IPS DF 4.7 (cell line): ENCODE results near the gene PMPCA.
"Not testable (repeated sequence)": the region's sequence is repeated elsewhere in the genome, so short reads cannot be mapped to it uniquely, and the experiment has no call there.

ENCODE experiments used
- DNase-seq: peaks from one replicate; pipeline ENCODE4 v3.0.0-alpha.2; 2013; ENCODE audit warnings: low spot score; ENCODE audit errors: extremely low read depth

Gene PMPCA

GRCh38 chr9:136394312-136395019 is 16.0 kb upstream of the PMPCA start:
- no peak for DNase-seq

- no peak for DNase-seq
Observed at GRCh38 chr9:136395020-136395340, 15.5 kb upstream of the PMPCA start.

GRCh38 chr9:136395345-136396218 is 14.9 kb upstream of the PMPCA start:
- DNase-seq: no peak

DNA sequence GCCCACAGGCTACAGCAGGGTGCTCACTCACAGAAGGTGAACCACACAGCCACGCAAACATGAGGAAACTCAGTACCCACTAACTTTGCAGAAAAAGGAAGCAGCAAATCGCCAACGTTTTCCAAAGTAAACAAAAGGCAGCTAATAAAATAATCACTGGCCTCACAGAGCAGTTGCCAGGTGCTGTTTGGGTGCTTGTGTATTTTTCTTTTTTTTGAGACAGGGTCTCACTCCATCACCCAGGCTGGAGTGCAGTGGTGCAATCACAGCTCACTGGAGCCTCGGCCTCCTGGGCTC is 14.3 kb upstream of the PMPCA start:
- DNase-seq: no peak

DNA sequence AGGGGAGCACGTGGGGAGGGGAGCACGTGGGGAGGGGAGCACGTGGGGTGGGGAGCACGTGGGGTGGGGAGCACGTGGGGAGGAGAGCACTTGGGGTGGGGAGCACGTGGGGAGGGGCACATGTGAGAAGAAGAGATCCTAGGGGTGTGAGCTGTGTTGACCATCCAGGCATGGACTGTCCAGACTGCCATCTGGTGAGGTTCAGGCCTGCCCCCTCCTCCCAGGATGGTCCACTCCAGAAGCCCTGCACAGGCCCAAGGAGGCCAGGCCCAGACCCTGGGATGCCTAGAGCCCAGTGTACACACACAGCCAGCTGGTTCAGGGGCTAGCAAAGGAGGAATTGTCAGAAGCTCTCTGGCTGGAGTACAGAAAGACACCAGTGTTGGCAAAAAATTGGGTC is 12.8 kb upstream of the PMPCA start:
- DNase-seq: no peak

DNA sequence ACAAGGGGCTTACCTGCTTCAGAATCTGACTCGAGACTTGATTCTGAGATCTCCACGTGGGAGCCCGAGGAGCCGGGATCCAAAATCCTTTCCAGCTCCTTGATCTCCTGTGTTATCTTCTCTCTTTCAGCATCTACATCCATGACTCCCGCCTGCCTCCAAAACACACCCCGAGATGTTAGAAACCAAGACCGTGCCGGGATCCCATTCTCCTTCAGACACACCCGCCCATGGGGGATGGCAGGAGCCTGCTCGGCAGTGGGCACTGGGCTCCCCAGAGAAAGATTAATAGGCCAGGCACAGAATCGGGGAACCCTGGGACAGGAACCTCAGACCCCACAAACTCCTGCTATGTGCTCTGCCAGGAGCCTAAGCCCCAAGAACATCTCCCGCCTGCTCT is 12.2 kb upstream of the PMPCA start:
- no peak for DNase-seq

DNA sequence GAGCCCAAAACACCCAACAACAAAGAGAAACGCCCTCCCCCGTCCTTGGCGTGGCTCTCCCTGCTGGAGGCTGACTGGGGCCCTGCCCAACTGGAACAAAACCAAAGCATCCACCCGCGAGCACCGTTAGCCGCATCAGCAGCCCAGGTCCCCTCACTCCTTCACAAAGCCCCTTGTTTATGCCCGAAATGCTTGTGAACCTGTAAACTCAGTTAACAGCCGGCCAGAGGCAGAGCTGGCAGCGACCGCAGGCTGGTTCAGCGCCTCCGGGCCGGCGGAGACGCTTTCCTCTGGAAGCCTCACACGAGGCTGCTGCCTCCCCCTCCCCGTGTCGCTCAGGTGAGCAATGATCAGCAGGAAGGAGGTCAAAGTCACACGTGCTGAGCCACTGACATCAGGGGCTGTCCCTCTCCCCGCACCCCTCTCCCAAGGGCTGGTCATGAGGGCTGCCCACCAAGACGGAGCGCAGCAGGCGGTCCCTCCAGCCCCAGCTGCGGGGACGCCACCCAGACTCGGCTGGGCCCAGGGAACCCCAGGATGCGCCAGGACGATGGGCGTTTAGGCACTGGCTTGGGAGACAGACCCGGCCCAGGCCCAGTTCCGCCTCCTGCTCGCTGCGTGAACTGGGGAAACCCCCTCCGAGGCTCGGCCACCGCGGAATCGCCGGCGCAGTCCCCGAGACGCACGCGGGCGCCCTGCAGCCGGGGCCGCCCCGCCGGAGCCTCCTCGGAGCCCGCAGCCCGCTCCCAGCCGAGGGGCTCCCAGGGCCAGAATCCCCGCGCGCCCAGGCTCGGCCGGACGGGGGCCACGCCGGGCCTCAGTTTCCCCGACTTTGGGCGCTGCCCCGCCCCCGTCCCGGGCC is 11.1 kb upstream of the PMPCA start:
- no peak for DNase-seq

DNA sequence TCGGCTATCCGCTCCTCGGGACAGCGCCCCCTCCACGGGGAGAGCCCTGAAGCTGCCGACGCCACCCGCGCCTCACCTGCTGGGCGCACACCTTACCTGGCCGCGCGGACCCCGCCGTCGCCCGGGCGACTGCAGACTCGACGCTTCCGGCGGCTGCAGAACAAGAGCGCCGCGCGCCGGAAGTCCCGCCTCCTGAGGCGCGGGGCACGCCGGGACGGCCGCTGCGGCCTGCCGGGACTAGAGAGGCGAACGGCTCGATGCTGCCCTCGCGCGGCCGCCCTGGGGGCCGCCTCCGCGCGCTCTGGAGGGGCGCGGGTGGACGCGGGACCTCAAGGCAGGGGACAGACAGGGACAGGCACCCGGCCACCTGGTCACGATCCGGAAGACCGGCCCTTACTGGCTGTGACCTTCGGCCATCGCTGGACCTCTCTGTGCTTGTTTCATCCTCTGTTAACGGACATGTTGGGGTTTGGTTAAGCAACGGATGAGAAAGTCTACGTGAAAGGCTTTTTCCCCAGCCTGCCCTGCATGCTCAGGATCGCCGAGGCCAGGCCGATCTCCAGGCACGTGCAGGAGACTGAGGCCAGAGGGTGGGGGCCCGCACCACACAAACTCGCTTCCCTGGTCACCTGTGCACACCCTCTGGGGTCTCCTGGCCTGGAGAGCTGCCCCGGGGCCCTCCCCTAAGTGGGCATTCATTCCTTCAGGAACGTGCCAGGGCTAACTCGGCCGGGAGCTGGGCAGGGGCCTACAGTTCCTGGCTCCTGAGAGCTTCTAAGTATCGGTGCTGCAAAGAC is 10.2 kb upstream of the PMPCA start, which contains the start of gene SNAPC4:
Gene SNAPC4 (minus strand): TSS at position 133 of the 797 bp plus-strand sequence. CDS start 1,742 bp downstream, outside the sequence.
- peak; percentile 46 for DNase-seq

DNA sequence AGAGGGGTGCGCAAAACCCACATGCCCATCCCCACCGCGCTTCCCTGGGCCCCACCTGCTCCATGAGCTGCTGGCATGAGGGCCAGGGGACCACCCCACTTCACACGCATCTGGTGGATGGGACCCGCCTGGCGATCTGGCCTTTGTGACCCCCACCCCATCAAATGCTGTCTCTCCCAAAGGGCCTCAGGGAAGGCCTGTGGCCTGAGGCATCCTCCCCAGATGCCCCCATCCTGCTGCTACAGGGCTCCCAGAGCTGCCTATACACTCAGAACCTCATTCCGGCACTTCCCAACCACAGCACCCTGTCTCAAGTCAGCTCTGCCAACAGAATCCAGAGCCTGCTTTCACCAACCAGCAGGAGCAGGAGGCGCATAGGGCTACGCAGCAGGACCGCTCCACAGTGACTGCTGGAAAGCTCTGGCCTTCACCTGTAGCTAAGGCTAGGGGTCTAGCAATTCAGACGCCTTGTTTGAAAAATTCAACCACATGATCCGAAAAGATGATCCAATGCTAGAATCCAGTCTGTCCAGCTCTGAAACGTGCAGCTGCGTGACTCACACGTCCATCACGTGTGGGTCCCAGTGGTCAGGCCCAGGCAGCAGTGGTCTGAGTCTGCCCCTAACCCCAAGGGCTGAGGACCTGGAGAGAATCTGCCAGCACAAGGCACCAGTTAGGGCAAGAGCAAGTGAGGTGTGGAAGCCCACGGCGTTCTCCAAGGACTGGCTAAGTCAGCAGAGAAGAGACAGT is 9.1 kb upstream of the PMPCA start:
- no peak for DNase-seq

- DNase-seq: no peak
Observed at GRCh38 chr9:136402067-136402466, 8.4 kb upstream of the PMPCA start.

DNA sequence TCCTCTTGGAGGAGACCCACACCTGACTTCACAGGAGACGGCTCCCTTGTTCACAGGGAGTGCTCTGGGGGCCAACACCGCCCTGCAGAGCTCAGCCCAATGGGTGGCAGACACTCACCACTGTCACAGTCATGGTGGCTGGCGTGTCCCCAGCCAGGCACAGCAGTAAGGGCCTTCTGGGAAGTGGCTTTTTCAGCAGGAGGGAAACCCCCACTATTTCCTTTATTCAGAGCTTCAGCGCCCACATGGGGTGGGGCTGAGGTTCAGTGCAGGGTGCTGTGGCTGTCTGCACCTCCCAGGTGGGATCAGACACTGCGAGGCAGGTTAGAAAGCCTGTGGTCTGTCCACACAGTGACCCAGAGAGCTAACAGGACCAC is 6.9 kb upstream of the PMPCA start:
- DNase-seq: no peak

- DNase-seq: no peak
Observed at GRCh38 chr9:136403915-136404800, 6.3 kb upstream of the PMPCA start.

- DNase-seq: no peak
Observed at GRCh38 chr9:136404801-136405136, 5.7 kb upstream of the PMPCA start.

GRCh38 chr9:136405481-136405880 is 5.0 kb upstream of the PMPCA start:
- no peak for DNase-seq

DNA sequence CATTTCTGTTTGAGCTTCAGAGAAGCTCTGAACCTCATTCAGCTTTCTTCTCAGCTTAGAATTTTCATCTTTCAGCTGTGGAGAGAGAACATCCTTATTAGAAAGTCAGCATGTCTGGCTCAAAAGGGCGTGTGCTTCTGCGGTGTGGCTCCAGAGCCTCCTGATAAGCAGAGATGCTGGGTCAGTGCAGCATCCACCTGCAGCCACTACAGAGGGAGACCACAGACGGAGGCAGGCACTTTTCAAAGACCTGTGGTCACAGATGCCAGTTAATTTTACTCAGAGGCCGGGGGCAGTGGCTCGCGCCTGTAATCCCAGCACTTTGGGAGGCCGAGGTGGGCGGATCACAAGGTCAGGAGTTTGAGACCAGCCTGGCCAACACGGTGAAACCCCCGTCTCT is 4.6 kb upstream of the PMPCA start:
- DNase-seq: not testable (repeated sequence)

- DNase-seq: not testable (repeated sequence)
Observed at GRCh38 chr9:136407061-136407460, 3.4 kb upstream of the PMPCA start.

GRCh38 chr9:136407911-136408310 is 2.5 kb upstream of the PMPCA start:
- DNase-seq: no peak

DNA sequence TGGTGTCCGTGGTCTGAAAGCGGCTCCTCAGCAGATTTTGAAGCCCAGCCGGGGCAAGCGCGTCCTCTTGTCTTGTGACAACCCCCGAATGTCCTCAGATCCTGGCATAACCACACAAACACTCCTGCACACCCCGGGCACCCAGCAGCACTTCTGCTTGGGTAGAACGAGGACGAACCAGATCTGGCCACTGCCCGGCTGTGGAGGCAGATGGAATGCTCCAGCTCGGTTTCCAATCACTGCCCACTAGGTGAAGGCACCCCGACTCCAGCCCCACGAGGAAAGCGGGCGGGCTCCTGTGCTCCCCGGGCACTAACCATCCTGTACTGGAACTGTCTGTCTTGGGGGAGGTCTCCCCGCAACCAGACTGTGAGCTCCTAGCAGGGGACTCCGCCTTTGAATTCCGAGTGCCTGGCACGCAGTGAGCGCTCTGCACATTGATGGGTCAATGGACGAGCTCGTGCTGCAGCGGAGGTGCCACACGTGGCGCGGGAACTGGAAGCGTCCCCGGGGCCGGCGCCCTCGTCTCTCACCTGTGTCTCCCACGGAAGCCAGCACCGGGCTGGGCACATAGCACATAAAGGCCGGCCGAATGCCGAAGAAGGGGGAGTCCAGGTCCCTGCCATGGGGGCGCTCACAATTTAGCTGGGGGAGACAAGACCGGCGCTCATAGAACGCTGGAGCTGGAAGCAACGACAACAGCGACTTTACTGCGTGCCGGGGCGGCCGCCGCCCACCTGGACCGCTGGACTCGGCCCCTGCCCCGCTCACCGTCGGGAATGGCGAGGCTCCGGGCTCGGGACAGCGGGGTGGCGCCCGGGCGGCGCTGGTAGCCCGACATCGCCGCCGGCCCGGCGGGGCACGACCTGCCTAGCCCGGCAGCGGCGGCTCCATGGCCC is 652 bp upstream of the PMPCA start:
- no peak for DNase-seq

DNA sequence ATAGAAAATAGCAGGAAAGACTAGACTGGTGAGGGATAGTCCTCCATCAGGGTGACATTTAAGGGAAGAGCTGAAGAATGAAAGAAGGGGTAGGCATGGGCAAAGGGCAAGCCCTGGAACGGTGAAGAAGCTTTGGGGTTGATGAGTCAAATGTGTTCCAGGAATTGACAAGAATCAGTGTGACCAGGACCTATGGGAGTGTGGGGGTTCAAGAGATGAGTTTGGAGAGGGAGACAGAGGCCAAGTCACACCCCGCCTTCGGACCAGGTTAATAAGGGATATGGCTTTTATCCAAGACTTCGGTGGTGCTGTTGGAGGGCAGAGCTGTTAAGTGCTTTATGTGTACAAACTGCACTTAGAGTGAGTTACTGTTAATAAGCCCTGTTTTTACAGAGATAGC is 920 bp downstream of the PMPCA start:
- no peak for DNase-seq
